Measurements from ENCODE around the gene TMEM52.

- TF ChIP-seq, protein P1, sequence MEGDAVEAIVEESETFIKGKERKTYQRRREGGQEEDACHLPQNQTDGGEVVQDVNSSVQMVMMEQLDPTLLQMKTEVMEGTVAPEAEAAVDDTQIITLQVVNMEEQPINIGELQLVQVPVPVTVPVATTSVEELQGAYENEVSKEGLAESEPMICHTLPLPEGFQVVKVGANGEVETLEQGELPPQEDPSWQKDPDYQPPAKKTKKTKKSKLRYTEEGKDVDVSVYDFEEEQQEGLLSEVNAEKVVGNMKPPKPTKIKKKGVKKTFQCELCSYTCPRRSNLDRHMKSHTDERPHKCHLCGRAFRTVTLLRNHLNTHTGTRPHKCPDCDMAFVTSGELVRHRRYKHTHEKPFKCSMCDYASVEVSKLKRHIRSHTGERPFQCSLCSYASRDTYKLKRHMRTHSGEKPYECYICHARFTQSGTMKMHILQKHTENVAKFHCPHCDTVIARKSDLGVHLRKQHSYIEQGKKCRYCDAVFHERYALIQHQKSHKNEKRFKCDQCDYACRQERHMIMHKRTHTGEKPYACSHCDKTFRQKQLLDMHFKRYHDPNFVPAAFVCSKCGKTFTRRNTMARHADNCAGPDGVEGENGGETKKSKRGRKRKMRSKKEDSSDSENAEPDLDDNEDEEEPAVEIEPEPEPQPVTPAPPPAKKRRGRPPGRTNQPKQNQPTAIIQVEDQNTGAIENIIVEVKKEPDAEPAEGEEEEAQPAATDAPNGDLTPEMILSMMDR (IDR thresholded peaks at IDR 0.05) = no peak
- no peak for TF ChIP-seq POLR2A (IDR thresholded peaks at IDR 0.05)
Measured at GRCh38 chr1:1954831-1955441, 35.9 kb upstream of the TMEM52 start.
